GM12872 (cell line): ENCODE results near the gene JAML.

Experiments used
- TF ChIP-seq, protein P1 (sequence below): IDR thresholded peaks from 3 replicates; pipeline ENCODE4 v1.5.1; 2011; ENCODE audit warnings: low read depth, mild to moderate bottlenecking, low read length, moderate library complexity; ENCODE audit not compliant: insufficient read depth

JAML gene

DNA sequence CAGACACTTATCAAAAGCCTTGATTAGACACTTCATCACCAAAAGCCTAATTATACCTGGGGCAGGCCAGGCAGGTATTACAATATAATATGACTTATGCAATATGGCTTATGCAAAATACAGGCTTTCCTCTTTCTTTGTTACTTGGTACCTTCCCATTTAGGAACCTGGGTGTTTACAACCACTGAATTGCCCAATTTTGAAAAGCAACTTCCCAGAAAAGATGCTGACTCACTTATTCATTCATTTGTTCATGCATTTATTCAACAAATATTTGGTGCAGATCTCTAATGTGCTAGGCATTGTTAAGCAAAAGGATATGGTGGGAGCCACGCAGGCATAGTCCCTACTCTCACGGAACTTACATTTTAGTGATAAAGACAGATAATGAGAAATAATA is 13.6 kb upstream of the JAML start:
- TF ChIP-seq, protein P1, sequence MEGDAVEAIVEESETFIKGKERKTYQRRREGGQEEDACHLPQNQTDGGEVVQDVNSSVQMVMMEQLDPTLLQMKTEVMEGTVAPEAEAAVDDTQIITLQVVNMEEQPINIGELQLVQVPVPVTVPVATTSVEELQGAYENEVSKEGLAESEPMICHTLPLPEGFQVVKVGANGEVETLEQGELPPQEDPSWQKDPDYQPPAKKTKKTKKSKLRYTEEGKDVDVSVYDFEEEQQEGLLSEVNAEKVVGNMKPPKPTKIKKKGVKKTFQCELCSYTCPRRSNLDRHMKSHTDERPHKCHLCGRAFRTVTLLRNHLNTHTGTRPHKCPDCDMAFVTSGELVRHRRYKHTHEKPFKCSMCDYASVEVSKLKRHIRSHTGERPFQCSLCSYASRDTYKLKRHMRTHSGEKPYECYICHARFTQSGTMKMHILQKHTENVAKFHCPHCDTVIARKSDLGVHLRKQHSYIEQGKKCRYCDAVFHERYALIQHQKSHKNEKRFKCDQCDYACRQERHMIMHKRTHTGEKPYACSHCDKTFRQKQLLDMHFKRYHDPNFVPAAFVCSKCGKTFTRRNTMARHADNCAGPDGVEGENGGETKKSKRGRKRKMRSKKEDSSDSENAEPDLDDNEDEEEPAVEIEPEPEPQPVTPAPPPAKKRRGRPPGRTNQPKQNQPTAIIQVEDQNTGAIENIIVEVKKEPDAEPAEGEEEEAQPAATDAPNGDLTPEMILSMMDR = no peak

DNA sequence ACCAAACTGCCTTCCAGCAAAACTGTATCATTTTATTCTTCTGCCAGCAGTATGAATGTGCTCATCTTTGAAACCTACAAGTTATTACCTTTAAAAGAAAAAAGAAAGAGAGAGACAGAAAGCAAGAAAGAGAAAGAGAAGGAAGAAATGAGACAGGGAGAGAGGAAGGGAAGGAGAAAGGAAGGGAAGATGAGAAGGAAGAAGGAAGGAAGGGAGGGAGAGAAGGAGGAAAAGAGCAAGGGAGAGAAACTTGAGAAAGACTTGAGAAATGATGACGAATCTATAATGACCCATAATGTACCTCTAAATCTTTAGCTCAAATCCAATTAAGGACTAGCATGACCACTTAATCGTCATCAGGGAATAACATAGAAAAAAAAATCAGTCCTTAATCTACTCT is 11.4 kb upstream of the JAML start:
- TF ChIP-seq, protein P1 = no peak

DNA sequence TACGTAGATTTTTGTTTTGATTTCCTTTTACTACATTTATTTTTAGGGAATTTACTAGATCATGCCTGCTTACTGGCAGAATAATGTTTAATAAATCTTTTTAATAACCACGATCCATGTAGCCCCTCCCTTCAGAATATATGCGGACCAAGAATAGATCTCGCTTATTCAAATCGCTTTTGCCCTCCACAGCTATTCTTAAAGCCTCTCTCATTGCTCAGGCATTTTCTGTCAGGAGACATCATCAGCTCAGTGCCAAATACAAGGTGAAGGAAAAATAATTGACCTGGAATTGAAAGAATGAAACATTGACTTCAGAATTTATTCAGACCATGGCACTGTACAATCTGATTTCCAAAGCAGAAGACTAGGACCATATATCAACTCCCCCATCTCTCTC is 10.0 kb upstream of the JAML start:
- TF ChIP-seq, protein P1 = no peak

DNA sequence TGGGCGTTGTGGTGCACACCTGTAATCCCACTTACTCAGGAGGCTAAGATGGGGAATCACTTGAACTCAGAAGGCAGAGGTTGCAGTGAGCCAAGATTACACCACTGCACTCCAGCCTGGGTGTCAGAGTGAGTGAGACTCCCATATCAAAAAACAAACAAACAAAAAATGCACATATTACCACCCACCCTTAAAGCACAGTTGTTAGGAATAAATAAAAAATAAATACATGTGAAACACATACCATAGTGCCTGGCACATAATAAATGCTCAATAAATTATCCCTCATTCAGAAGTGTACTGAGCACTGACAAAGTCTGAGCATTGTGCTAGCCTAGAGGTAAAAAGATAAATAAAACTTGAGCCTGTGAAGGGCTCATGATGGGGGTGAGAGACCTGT is 9.0 kb upstream of the JAML start:
- TF ChIP-seq, protein P1 = no peak

DNA sequence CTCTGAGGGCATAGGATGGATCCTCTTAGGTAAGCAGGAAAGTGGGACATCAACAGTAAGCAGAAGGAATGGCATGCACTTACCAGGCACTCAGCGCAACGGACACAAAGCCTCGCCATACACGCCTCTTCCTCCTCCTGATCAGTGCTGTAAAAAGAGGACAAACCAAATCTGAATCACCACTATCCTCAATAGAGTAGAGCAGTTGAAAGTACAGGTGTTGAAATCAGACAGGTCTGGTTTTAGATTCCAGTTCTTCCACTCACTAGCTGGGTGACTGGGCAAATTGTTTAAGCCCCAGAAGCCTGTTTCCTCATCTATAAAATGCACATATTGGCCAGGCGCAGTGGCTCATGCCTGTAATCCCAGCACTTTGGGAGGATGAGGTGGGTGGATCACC is 8.6 kb upstream of the JAML start:
- TF ChIP-seq, protein P1 = no peak

DNA sequence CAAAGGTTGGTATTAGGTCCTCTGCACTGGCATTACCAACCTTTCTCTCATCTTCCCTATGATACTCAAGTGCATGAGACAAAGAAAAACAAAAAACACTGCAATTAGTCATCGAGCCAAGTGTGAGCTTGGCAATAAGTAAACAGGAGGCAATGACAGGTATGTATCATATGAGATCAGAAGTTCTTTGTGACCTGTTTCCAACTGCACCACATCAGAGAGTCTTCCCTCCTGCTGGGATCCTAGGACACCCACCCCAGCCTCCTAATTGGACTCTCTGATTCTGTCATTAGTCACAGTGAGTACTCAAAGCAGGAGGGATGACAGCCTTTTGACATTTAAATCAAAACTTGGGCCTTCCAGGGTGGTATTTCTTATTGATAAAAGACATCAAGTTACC is 7.8 kb upstream of the JAML start:
- TF ChIP-seq, protein P1 = no peak

DNA sequence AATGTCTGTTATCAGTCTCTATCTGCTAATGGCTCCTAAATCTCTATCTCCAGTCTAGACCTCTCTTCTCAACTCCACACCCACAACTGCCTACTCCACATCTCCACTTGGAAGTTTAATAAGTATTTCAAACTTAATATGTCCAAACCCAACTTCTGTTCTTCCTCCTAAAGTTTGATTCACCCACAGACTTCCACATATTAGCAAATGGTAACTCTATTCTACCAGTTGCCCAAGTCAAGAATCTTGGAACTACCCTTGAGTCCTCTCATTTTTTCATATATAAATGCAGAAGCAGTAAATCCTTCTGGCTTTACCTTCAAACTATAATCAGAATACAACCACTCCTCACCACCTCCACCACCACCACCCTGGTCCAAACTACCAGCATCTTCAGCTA is 6.7 kb upstream of the JAML start:
- TF ChIP-seq, protein P1 = no peak

DNA sequence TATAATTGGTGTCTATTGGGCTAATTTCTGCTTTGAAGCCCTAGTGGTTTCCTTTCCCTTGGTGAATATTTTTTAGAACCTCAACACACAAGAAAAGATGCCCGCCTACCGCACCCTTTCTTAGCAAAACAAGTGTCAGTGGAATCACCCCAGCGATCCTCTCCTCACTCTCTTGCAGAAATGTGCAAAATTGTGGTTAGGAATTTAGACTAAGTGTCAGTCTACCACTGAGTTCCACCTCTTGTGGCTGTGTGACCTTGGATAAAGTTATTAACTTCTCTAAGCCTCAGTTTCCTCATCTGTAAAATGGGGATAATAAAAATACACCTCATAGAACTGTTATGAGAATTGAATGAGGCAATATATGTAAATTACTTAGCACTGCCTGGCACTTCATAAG is 5.3 kb upstream of the JAML start:
- TF ChIP-seq, protein P1 = no peak
